GM12874 (cell line): Measurements from ENCODE around the gene ZKSCAN8.

Experiments used
- TF ChIP-seq, protein P1 (sequence below): IDR thresholded peaks from 2 replicates; pipeline ENCODE4 v1.5.1; 2011; ENCODE audit warnings: low read depth, mild to moderate bottlenecking, control low read depth, low read length, moderate library complexity; ENCODE audit not compliant: insufficient read depth

Gene ZKSCAN8

DNA sequence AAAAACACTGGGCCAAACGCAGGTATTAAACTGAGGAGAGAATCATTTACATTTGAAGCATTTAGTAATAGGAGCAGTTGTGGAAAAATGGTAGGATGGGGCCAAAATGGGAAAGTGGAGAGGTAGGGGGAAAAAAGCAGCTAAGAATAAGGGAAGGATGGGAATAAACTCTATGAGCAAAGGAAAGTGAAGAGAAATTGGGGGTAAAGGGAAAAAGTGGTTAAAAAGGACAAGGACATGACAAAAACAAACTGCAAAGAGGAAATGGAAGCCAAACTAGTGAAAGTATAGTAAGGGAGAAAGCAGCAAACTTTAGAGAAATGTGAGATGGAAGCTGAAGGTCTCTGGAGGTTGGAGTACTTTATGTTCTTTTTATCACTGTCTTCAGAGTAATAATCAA, 23.5 kb upstream of the ZKSCAN8 start:
- TF ChIP-seq, protein P1, sequence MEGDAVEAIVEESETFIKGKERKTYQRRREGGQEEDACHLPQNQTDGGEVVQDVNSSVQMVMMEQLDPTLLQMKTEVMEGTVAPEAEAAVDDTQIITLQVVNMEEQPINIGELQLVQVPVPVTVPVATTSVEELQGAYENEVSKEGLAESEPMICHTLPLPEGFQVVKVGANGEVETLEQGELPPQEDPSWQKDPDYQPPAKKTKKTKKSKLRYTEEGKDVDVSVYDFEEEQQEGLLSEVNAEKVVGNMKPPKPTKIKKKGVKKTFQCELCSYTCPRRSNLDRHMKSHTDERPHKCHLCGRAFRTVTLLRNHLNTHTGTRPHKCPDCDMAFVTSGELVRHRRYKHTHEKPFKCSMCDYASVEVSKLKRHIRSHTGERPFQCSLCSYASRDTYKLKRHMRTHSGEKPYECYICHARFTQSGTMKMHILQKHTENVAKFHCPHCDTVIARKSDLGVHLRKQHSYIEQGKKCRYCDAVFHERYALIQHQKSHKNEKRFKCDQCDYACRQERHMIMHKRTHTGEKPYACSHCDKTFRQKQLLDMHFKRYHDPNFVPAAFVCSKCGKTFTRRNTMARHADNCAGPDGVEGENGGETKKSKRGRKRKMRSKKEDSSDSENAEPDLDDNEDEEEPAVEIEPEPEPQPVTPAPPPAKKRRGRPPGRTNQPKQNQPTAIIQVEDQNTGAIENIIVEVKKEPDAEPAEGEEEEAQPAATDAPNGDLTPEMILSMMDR = no peak

DNA sequence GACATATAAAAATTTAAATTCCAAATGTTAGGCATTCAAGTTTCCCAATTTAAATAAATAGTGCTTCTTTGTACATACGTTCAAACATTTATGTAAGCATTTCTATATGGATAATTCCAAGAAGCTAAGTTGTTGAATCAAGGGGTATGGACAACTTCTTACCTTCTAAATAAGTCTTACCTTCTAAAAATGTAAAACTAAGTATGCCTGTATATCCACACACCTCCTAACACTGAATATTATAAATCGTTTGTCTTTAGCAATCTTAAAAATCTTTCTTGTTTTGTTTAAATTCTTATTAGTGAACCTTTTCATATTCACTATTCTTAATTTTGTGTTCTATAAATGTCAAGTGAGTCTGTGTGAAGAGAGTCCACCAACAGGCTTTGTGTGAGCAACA, 19.8 kb upstream of the ZKSCAN8 start:
- TF ChIP-seq, protein P1 = no peak

DNA sequence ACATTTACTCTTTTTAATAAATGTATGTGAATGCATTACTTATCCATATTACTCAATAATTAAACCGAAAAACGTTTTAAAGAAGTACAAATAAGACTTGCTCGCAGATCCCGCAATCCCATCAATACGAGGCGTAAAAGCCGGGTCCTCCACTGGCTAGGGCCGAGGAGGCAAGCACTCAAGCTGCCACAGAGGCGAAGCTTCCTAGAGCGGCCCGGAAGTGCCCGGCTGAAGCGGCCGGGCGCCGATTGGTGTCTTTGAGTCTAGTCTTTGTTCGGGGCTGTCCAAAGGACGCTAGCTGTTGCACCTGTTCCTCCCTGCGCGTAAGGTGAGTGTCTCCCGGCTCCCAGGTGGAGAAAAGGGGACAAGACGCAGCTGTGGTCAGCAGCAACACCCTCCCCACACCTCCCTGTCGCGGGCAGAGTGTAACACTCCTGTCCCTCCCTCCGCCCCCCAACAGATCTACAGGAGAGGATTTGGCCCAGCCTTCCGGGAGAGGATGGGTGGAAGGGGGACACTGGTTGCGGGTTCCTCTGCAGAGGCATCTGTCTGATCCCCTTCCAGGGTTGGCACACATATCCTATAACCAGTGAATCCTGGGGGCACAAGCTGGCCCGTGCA, 17.2 kb upstream of the ZKSCAN8 start, which contains the start of gene ZSCAN16:
ZSCAN16 (plus strand) TSS at position 260 of the 621 bp plus-strand sequence. CDS start 835 bp downstream, outside the sequence.
- TF ChIP-seq, protein P1 = no peak

DNA sequence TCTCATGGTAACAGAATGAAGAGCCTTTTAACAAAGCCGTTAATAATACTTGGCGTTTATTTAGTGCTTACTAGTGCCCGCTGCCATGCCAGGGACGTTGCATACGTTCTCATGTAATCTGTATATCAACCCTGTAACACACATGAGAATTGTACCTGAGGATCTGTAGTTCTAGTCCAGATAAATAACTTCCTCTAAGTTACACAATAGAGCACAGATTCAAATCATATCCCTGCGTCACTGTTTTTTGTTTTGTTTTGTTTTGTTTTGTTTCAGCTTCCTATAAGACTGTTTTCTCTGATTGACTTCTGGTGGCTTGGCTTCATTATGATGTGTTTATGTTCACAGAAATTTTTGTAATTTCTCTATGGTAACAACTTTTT, 16.7 kb upstream of the ZKSCAN8 start:
- TF ChIP-seq, protein P1 = no peak

DNA sequence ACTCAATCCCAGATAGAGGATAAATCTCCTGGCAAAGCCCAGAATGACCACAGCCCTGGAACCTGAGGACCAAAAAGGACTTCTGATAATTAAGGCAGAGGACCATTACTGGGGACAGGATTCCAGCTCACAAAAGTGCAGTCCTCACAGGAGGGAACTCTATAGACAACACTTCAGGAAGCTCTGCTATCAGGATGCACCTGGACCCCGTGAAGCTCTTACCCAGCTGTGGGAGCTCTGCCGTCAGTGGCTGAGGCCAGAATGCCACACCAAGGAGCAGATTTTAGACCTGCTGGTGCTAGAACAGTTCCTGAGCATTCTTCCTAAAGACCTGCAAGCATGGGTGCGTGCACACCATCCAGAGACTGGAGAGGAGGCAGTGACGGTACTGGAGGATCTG, 16.3 kb upstream of the ZKSCAN8 start:
- TF ChIP-seq, protein P1 = no peak

DNA sequence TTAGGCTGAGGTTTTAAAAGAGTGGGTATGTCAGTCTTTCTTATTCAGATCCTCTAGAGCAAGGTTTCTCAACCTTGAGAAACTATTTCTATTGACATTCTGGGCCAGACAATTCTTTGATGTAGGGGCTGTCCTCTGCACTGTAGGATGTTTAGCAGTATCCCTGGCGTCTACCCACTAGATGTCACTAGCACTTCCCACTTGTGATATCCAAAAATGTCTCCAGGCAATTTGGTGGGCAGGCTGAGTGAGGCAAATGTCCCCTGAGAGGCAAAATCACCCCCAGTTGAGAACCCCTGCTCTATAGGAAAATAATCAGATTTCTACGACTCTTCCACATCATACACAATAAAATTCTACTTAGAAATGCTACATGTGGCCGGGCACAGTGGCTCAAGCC, 7.7 kb upstream of the ZKSCAN8 start:
- TF ChIP-seq, protein P1 = peak; percentile 50

DNA sequence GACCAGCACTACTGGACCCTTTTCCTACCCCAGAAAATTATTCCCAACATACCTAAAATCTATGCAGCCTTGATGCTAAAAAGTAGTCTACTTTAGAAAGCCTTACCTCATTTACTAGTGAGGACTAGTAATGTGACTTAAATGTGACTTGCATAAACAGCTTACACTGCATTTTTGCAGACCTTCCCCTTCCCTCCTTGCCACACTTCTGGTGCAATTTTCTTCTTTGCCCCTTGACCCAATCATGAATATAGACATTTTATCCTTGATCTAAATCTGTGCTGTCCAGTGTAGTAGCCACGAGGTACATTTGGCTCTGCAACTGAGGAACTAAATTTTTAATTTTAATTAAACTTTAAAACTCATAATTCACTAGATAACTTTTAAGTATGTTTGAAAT, 7.0 kb upstream of the ZKSCAN8 start:
- TF ChIP-seq, protein P1 = no peak
